GM11168 (cell line): Measurements from ENCODE around the gene CD63.

Experiments used
- in situ Hi-C: fragments of 300-500 bp; cut with MboI; formaldehyde crosslinking; loops from one replicate; pipeline ENCODE4 v1.12.0; 2022; ENCODE audit warnings: low sequenced_read_pairs; ENCODE audit not compliant: unreplicated experiment

The CD63 gene

DNA sequence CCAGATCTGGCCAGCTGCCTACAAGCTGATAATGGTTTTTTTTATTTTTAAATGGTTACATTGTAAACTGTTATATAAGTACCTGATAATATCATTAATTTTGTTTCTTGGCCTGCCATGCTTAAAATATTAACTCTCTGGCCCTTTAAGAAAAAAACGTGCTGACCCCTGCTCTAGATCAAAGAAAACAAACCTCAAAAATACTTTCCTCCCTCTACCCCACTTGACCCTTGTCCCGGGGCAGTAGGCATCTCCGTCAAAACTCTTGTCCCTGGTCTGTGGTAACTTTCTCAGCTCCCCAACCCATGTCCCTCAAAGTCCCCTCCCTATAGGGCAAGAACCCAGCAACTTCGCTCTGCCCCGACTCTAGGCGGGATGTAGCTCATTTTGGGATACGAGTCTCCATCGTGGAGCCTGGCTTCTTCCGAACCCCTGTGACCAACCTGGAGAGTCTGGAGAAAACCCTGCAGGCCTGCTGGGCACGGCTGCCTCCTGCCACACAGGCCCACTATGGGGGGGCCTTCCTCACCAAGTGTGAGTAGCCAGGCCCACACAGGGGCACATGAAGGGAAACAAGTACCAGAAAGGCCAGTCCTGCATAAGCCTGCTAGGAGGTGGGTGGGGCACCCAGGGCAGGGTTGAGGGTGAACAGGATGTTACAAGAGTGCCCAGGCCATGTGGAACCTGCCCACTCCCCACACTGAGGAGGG is 5.1 kb downstream of the CD63 start:
- in situ Hi-C loops, result no loop called here

DNA sequence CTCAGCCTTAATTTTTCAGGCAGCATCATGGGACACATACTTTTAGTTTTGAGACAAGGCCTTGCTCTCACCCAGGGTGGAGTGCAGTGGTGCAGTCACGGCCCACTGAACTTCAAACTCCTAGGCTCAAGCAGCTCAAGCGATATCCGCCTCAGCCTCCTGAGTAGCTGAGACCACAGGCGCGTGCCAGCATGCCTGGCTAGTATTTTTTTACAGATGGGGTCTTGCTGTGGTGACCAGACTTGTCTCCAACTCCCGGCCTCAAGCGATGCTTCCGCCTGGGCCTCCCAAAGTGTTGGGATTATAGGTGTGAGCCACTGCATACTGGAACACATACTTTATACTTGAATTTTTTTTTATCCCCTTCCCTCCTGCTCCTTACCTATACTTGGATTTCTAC is 5.9 kb downstream of the CD63 start:
- in situ Hi-C loops, result no loop called here

DNA sequence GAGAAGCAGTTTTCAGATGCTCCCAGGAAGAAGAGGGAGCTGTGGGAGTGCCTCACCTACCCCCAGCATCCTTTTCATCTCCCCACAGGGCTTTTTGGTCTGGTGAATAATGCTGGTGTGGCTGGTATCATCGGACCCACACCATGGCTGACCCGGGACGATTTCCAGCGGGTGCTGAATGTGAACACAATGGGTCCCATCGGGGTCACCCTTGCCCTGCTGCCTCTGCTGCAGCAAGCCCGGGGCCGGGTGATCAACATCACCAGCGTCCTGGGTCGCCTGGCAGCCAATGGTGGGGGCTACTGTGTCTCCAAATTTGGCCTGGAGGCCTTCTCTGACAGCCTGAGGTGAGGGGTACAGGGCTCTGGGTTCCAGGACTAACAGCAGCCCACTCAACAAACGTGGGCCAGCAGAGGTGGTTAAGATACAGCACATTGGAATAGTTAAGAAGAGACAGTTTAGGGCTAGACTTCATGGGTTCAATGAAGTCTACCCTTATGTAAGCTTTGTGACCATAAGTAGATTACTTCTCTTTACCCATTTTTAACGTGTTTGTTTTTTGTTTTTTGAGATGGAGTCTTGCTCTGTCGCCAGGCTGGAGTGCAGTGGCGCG is 7.1 kb downstream of the CD63 start:
- in situ Hi-C loops, result no loop called here

DNA sequence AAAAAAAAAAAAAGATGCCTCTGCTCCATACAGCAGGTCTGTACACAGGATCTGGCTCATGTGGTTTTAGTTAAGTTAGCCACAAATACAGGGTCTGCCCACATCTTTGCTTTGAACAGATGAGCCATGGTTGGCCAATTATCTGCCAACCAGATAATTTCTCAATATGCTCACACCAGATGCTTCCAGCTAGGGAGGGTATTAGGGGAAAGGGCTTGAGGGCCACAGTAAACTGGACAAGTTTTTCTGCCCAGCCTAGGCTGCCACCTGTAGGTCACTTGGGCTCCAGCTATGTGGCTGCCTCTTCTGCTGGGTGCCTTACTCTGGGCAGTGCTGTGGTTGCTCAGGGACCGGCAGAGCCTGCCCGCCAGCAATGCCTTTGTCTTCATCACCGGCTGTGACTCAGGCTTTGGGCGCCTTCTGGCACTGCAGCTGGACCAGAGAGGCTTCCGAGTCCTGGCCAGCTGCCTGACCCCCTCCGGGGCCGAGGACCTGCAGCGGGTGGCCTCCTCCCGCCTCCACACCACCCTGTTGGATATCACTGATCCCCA is 7.8 kb downstream of the CD63 start:
- in situ Hi-C loops, result no loop called here

DNA sequence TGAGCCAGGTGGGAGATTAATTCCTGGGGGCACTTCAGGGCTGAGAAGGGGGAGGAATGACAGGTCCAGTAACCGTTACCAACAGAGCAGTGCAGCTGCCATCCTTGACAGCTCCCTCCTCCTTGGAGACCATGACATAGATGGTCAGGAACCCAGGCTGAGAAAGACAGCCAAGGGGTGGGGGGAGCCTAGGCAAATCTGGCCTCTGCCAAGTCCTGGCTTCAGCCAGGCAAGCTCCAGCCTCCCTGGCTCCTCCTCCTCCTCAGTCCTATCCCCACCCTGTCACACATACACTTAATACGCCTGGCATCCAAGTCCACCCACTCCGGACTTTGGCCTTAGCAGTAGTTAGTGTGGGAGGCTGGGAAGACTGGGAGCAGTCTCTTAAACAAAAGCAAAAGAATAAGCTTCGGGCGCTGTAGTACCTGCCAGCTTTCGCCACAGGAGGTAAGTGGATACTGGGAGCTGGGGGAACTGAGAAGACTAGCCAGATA is 8.7 kb downstream of the CD63 start, which contains the start of gene RDH5:
RDH5 (plus strand) TSS at position 323 of the 494 bp plus-strand sequence. CDS start 792 bp downstream, outside the sequence.
- in situ Hi-C loops, result no loop called here

DNA sequence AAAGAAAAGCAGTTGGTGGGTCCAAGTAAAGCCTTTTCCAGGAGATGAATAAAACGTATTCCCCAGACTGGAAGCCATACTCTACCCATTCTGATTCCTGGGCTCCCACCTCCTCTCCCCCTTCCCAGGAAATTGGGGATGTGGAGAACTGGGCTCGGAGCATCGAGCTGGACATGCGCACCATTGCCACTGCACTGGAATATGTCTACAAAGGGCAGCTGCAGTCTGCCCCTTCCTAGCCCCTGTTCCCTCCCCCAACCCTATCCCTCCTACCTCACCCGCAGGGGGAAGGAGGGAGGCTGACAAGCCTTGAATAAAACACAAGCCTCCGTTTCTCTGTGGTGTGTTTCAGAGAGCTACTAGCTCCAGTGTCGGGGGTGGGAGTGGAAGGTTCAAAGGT is 9.4 kb downstream of the CD63 start:
- in situ Hi-C loops, result no loop called here

DNA sequence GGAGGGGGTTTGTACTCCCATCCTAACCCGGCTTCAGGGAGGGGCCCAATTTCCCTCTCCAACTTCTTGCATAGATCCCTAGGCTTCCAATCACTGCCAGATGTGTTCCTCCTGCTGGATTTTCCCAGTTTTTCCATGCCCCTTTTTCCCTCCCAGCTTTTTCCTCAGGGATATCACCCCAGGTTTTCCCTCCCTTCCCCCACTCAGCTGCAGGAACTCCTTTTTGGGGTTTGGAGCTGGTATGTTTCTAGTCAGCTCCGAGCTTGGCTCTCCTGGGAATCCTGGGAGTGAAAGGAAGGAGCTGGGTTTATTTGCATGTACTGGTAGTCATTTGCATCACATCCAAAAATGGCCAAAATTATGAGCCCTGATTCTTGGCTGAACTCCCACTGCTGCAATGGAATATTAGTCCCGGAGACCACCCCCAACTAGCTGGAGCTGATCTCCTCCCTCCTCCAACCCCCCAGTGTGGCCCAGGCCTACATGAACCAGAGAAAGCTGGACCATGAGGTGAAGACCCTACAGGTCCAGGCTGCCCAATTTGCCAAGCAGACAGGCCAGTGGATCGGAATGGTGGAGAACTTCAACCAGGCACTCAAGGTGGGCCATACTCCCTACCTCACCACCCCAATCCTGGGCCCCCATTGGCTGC is 10.1 kb downstream of the CD63 start:
- in situ Hi-C loops, result no loop called here

DNA sequence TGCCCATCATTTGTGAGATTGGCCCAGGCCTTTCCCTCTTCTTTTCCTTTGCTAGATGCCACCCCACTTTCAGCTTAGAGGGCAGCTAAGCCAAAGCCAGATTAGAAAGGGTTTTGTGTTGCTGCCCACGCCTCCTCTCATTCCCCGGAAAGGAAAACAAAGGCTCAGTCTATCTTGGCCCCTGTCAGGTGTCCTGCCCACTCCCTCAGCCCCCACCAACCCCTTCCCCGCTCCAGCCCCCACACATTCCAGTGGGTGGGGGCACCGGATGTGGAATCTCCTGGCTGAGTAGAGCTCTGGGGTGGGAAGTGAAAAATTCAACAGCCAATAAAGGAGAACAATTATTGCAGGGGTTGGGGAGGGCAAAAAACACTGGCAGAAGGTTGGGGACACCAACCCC is 10.8 kb downstream of the CD63 start:
- in situ Hi-C loops, result no loop called here

DNA sequence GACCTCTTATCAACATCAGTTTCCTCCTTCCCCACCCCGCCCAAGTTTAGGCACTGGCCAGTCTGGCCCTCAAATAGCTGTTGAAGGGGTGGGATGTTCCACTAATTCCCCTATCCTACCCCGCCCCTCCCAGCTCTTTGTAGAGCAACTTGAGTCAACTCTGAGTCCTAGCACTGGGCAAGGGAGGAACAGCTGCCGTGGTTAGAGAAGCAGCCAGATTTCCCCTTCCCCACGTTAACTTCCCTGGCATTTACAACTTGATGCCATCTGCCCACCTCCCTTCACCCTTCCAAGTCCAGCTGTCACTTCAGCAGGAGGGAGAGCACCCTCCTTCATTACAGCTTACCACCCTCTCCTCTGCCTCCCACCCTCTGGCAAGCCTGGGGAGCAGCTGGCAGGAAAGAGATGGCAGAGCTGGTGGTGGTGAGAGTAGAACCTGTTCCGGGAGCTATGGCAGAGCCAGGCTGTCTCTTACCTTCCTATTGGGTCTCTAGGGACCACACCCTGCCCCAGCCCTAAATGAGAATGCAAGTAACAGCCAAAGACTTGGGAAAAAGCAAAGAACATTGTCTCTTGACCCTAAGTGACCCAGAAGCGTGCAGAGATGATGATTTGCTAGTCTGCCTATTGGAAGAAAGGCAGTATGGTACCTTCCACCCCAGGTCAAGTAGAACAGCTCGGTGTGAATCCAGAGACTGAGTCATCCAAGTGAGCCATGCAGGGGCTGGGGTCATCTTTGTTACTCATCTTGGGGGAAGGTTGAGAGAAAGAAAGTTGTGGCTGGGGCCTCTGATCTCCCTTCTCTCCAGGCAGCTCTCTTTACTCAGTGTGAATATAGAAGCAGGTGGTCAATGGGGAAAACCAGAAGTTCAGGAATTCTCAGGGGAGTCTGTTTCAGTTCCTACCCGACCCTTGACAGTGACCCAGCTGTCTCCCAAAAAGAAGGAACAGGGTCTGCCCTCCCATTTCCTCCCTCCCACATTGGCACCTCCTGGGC is 11.5 kb downstream of the CD63 start:
- in situ Hi-C loops, result no loop called here

DNA sequence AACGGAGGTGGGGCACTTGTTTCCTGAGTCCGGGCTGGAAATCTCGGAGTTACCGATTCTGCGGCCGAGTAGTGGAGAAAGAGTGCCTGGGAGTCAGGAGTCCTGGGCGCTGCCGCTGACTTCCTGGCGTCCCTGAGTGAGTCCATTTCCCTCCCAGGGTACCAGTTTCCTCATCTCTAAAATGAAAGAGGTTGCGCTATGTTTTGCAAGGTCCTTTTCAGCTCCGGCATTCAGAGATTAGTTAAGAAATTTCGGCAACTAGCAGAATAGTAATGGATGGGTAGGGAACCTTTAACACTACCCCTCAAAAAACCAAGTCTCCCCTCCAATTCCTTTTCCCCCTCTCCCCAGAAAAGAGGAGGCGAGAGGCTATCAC is 12.2 kb downstream of the CD63 start:
- in situ Hi-C loops, result no loop called here

DNA sequence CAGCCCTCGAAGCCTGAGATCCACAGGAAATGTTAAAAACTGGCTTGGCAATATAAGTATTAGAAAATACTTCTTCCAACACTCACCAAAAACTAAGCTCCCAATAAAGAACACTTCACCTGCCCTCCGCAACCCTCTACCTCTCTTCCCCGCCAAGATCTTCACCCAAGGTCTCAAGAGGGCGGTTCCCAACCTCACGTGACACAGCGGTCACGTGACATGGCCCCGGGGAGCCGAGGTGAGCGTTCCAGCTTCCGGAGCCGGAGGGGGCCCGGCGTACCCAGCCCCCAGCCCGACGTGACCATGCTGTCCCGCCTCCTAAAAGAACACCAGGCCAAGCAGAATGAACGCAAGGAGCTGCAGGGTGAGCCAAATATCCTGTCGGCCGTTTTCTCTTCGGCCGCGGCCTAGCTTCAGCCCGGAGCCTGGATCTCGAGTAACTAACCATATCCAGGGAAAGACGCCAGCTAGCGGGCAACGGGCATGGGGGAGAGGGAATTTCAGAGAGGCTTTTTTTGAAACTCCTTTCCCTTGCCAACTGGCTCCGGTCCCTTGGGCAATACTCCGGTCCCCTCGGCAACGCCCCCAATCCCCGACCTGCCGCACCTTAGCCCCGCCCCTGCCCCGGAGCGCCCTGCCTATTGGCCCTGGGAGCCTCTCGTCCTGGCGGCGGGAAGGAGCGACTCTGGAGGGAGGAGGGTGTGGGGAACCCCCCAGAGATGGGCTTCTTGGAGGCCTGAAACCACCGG is 12.8 kb downstream of the CD63 start, which contains the start of gene BLOC1S1:
BLOC1S1 (plus strand) TSS at position 214 of the 749 bp plus-strand sequence; CDS start at position 220, 6 bp downstream.
- in situ Hi-C loops, result no loop called here

DNA sequence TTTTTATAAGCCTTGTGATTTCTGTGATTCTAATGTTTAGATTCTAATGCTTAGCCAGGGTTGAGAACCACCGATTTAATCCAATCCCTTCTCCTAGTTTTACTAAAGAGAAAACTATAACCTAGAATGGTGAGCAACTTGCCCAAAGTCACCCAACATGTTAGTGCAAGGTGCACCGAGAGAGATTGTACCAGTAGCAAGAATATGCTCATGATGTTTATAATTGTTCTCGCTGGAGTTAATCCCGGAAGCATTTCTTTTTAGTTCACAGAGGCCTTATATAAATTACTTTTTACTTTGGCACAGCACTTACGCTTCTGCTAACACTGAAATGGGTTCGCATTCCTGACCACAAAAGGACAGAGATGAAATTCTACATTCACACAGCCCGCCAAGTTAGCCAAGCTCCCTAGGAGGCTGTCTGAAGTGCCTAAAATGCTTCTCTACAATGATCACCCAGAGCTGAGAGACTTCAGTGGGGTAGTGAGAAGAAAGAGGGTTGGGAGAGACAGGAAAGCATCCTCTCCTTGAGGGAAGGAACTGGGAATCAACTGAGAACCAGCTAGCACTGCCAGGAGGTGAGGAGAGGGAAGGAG is 13.5 kb downstream of the CD63 start:
- in situ Hi-C loops, result no loop called here

DNA sequence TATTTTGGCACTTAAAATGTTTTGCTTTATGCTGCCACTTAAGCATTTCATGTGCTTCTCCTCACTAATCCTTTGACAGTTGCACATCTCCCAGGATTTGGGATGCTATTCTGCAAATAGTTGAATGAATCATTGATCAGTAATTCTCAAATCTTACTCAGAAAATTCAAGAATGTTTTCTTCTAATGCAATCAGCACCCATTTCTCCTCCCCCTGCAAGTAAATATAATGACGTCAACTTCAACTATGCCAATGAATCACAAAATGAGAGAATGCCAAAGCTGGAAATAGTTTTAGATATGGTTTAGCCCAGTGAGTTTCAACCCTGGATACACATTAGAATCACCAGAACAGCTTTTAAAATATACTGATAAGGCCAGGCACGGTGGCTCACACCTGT is 15.1 kb downstream of the CD63 start:
- in situ Hi-C loops, result no loop called here

DNA sequence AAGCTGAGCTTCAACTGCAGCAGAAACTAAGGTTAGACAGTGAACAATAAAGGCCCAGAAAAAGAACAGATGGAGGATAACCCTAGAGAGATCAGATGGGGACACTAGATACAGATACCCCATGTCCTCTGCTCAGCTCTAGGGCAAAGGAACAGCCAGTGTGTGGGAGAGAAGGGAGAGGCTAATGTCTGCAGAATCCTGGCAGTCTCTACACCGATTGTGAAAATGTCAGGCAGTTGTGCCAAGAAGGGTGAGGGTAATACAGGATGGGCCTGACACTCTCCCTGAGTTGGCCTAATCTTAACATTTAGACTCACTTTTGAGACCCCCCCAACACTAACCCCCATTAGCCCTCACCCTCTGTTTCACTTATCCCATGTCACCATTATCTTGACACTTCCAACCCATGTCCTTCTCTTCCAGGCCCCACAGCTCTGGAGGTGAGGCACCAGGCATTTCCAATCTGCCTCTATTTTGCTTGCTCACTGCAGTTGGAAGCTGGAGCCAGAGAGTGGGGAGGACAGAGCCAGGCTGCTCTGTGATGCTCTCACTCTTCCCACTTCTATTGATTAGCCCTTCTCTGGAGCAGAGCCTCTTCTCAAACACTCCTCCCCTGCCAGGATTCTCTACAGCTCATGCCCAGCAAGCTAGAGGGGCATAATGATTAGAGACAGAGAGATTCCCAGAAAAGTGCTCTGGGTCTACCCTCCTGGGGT is 16.0 kb downstream of the CD63 start:
- in situ Hi-C loops, result no loop called here

DNA sequence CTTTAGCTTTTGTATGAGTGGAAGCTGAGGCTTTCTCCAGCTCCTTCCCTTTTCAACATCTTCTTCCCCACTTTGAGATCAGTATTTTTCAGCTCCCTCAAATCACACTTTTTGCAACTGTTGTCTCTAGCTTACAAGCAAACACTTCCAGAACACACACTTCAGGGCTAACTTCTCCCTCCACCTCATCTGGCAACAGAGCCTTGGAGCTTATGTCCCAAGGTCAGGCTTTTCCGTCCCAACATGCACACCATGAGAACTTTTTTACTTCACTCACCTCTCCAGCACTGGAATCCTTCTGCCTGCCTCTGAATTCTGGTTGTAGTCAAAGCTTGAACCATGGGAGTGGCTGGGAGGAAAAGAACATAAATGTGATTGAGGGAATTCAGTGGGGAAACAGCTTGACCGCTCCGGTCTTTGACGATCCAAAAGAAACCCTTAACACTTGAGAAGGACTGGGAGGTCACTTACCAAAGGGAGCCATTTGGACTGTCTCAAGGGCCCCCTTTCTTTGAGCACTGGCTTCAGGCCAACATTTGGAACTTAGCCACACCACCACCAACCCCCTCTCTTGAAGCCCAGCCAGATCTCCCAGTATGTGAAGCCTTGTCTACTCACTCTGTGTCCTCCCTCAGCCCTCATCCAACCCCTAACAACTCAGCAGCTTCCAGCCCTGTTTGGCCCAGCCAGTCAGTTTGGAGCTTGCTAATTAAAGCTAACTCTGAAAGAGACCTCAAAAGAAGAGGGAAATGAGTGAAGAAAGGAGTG is 16.8 kb downstream of the CD63 start:
- in situ Hi-C loops, result no loop called here

DNA sequence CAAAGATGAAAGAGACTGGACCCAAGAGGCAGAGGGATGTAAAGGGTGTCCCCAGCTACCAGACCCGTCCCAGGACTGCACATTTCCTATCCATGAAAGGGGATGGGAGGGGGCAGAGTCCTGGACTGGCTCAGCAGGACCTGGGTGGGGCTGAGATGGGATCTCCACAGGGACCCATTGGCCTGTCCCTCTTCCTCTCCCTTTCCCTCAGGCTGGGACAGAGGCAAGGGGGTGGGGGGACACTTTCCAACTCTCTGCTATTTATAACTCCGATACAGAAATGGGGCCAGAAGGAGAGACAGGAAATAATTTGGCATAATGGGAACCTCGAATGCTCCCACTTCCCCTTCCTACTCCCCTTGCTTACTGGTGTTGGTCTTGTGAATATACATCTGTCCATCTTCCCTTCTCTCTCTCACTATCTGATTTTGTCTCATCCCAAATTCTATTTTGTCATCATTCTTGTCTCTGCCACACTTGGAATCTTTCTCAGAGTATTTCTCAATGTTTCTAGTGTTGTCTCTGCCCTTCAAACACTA is 20.0 kb downstream of the CD63 start:
- in situ Hi-C loops, result no loop called here
